Activated naive CD4-positive, alpha-beta T cell treated with anti-CD3 and anti-CD28 coated beads, Interleukin-2, amount 50 U/mL, for 72 hours (primary cell): ENCODE measurements around the gene KCNK6. TPM values are rescaled to one million over a fixed set of nuclear protein-coding genes. Genes with fewer than 3 reads are reported as not detected.

Experiments used
- ATAC-seq, 2 donors: fragments of 150-1000 bp; cut with Tn5 transposase; 2 replicates each; pipeline ENCODE4 v1.10.0; 2021; ENCODE audit warnings: mild to moderate bottlenecking in 2 of 2, moderate library complexity in 2 of 2
- DNase-seq, 2 donors: peaks; one replicate each; pipeline ENCODE4 v3.0.0; 2021 to 2022; ENCODE audit warnings: low spot score in 2 of 2
- H3K27ac Mint-ChIP-seq, 2 donors: one replicate each; pipeline ENCODE4 v1.8.0; 2022; ENCODE audit warnings: mild to moderate bottlenecking in 2 of 2, mixed read lengths in 2 of 2
- H3K36me3 Mint-ChIP-seq, 2 donors: one replicate each; pipeline ENCODE4 v1.8.0; 2022; ENCODE audit warnings: mixed read lengths in 2 of 2
- H3K9me3 Mint-ChIP-seq, 2 donors: one replicate each; pipeline ENCODE4 v1.8.0; 2022; ENCODE audit warnings: mixed read lengths in 2 of 2
- total RNA-seq, 2 donors: library from RNA; stranded (reverse); gene quantifications; one replicate each; pipeline ENCODE4 v1.2.3, GENCODE V29; 2022

The KCNK6 gene
- total RNA-seq, 2 donors from 2014 or later, result 10.7 to 12.1 TPM

GRCh38 chr19:38310279-38310670 is 9.4 kb upstream of the KCNK6 start:
- ATAC-seq (no peak), DNase-seq (no peak)
- peaks cover 0 to 5% of the 10 kb centered on the region in 2 donors for H3K36me3 Mint-ChIP-seq
- no peak overlapping the region for H3K27ac Mint-ChIP-seq
- H3K9me3 Mint-ChIP-seq, result no peaks in the 10 kb centered on the region

DNA sequence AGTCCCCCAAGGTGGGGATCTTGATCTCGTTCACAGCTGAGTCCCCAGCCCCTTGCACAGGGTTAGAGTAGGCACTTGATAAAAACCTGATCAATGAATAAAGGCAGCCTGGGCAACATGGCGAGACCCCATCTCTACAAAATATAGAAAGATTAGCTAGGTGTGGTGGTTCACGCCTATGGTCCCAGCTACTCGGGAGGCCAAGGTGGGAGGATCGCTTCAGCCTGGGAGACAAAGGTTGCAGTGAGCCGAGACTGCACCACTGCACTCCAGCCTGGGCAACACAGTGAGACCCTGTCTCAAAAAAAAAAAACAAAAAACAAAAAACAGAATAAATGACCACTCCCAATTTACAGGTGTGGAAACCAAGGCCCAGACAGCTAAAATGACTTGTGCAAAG is 8.7 kb upstream of the KCNK6 start:
- no peaks in the 10 kb centered on the region for H3K9me3 Mint-ChIP-seq
- H3K36me3 Mint-ChIP-seq, result peaks cover 0 to 5% of the 10 kb centered on the region in 2 donors
- no peak for DNase-seq
- no peak overlapping the region for H3K27ac Mint-ChIP-seq
- no peak for ATAC-seq

DNA sequence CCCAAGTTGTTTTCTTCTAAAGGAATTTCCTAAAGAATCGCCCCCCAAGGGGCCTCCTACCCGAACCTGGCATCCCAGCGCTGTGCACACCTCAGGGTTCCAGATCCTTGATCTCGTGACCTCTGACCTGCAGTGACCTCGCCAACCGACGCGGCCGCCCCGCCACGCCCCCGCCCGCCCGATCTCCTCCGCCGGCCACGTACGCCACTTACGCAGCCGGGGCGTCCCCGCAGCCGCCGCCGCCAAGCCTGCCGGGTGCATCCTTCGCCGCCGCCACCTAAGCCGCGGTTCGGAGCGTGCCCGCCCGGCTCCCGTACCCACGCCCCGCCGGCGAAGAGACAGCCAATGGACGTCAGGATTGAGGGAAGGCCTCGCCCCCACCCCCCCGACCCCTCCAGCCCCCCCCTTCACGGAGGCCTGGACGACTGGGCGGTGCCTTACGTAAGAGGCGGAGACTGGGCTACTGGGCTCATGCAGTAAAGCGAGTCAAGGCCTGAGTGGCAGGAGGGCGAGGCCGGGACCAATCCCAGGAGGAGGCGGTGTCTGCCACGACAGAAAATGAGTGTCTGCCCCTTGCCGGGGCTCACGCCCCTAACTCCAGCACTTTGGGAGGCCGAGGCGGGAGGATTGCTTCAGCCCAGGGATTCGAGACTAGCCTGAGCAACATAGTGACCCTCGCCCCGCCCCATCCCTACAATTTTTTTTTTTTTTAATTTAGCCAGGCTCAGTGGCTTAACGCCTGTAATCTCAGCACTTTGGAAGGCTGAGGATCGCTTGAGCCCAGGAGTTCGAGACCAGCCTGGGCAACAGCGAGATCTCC is 3.8 kb upstream of the KCNK6 start, which contains the start of gene YIF1B:
Gene YIF1B (minus strand): TSS at position 291 of the 820 bp plus-strand sequence. CDS start 30 bp downstream, at position 261.
- peak within 1 kb of the TSS; percentile 86 to 94 for H3K27ac Mint-ChIP-seq
- peak; percentile 97 for DNase-seq
- ATAC-seq, result peak; percentile 93 to 95
- H3K36me3 Mint-ChIP-seq, result peaks cover 0 to 5% of the 10 kb centered on the region in 2 donors
- no peaks in the 10 kb centered on the region for H3K9me3 Mint-ChIP-seq

DNA sequence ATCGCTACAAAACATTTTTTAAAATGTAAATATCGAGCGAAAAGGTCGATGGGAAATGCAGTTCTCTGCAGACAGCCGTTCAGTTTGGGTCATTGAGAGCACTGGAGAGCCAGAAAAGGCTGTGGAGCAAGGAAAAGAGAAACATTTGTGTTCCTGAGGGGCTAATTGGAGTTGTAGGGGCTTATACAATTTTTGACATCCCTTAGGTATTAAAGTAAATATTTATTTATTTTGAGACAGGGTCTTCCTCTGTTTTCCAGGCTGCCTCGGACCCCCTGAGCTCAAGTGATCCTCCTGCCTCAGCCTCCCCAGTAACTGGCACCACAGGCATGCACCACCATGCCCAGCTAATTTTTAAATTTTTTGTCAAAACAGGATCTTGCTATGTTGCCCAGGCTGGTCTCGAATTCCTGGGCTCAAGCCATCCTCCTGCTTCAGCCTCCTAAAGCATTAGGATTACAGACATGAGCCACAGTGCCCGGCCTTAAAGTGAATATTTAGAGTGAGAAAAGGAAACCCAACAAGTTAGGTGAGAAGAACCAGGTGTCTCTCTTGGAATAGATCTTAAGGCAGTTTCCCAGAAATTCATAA is 3.1 kb upstream of the KCNK6 start:
- Mint-ChIP-seq H3K27ac (peak overlapping the region; percentile 86 to 94), H3K9me3 (no peaks in the 10 kb centered on the region), H3K36me3 (peaks cover 0 to 4% of the 10 kb centered on the region in 2 donors)
- DNase-seq, result no peak
- no peak for ATAC-seq

GRCh38 chr19:38317104-38317612 is 2.5 kb upstream of the KCNK6 start:
- H3K36me3 Mint-ChIP-seq, result peaks cover 0 to 4% of the 10 kb centered on the region in 2 donors
- ATAC-seq, result no peak
- H3K9me3 Mint-ChIP-seq, result no peaks in the 10 kb centered on the region
- peak overlapping the region; percentile 81 to 86 for H3K27ac Mint-ChIP-seq
- no peak for DNase-seq

- DNase-seq (no peak), ATAC-seq (no peak)
- peaks cover 0 to 4% of the 10 kb centered on the region in 2 donors for H3K36me3 Mint-ChIP-seq
- H3K9me3 Mint-ChIP-seq, result no peaks in the 10 kb centered on the region
- peak overlapping the region in 1 of 2 donors; percentile 59 for H3K27ac Mint-ChIP-seq
These were observed 985 bp upstream of the KCNK6 start for GRCh38 chr19:38318660-38319059.

DNA sequence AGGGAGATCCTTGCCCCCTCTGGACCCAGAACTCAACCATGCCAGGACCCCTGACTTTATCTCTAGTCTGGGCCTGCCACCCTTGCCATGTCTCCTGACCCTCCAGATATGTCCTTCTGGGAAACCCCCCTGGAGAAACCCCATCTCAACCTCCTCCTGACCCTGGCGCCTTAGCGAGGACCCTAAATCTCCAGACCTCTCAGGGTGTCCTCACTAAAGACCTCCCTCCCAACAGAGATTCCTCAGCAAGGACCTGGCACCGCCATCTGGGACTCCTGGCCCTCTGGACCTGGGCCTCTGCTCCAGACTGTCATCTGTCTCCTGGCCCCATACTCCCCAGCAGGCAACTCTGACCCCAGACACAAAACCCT is 1.3 kb downstream of the KCNK6 start:
- Mint-ChIP-seq H3K9me3 (no peaks in the 10 kb centered on the region), H3K27ac (peak overlapping the region in 1 of 2 donors; percentile 32), H3K36me3 (peaks cover 0 to 4% of the 10 kb centered on the region in 2 donors)
- ATAC-seq (no peak), DNase-seq (no peak)

DNA sequence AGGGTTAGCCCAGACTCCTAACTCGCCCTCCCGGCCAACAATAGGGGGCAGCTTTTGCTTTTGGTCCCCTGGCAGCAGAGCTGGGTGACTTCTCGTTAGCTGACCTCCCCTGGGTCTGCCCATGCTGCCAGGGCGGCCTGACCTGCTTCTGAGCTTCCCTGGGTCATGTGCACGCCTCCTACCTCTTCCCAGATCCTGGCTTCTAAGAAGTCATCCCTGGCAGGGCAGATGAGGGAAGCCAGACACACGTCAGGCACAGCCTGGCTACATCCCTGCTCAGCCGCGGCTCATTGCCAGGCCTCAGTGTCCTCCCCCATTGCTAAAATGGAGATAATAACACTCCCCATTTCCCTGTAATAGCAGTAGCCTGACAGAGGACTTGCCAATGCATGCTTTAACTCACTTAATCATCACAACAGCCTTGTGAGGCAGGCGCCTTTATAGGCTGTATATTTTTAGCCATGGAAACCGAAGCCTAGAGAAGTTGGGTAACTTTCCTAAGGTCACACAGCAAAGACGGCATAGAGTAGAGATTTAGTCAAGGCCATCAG is 2.1 kb downstream of the KCNK6 start:
- DNase-seq (no peak), ATAC-seq (no peak)
- Mint-ChIP-seq H3K9me3 (no peaks in the 10 kb centered on the region), H3K27ac (peak overlapping the region; percentile 32 to 72), H3K36me3 (peaks cover 0 to 4% of the 10 kb centered on the region in 2 donors)

DNA sequence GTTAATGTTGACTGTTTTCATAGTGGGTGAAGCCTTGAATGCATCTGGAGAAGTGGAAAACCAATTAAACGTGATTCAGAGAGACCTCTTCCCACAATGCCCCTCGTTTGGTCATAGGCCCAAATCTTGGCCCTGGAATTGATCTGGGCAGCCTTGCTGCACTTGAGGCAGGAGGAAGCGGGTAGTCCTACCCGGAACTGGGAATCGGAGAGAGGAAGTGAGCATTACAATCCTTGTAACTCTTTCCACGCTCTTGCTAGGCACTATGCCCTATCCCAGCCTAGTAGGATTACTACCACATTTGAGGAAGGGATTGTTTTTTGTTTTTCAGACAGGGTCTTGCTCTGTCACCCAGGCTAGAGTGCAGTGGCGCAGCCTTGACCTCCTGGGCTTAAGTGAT is 3.6 kb downstream of the KCNK6 start:
- peaks cover 9 to 11% of the 10 kb centered on the region in 2 donors for H3K36me3 Mint-ChIP-seq
- peak overlapping the region in 1 of 2 donors; percentile 14 for H3K27ac Mint-ChIP-seq
- ATAC-seq (no peak), DNase-seq (no peak)
- no peaks in the 10 kb centered on the region for H3K9me3 Mint-ChIP-seq

- ATAC-seq, result no peak
- Mint-ChIP-seq H3K27ac (no peak overlapping the region), H3K9me3 (no peaks in the 10 kb centered on the region), H3K36me3 (peaks cover 9 to 11% of the 10 kb centered on the region in 2 donors)
- no peak for DNase-seq
These were observed 4.8 kb downstream of the KCNK6 start for GRCh38 chr19:38324431-38324830.

GRCh38 chr19:38326591-38326990 is 6.9 kb downstream of the KCNK6 start:
- Mint-ChIP-seq H3K9me3 (no peaks in the 10 kb centered on the region), H3K27ac (peak overlapping the region in 1 of 2 donors; percentile 10), H3K36me3 (peaks cover 9 to 11% of the 10 kb centered on the region in 2 donors)
- ATAC-seq (no peak), DNase-seq (no peak)

DNA sequence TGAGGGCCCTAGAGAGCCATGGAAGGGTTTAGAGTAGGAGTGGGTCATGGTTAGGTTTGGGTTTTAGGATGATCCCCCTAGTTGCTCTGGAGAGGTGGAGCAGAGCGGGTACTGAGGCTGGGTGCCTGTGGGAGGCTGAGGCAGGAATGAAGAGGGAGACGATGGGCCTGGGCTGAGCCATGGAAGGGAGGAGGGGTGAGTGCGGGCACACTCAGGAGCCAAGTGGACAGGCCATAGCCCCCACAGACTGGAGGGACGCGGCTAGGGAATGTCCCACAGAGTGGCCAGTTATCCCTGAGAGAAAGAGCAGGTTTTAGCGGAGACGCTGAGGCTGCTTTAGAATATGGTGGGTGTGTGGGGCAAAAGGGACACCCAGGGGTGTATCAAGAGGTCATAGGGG is 10.0 kb downstream of the KCNK6 start:
- no peaks in the 10 kb centered on the region for H3K9me3 Mint-ChIP-seq
- H3K27ac Mint-ChIP-seq, result peak overlapping the region; percentile 60 to 90
- ATAC-seq, result no peak
- peaks cover 9 to 11% of the 10 kb centered on the region in 2 donors for H3K36me3 Mint-ChIP-seq
- no peak for DNase-seq

DNA sequence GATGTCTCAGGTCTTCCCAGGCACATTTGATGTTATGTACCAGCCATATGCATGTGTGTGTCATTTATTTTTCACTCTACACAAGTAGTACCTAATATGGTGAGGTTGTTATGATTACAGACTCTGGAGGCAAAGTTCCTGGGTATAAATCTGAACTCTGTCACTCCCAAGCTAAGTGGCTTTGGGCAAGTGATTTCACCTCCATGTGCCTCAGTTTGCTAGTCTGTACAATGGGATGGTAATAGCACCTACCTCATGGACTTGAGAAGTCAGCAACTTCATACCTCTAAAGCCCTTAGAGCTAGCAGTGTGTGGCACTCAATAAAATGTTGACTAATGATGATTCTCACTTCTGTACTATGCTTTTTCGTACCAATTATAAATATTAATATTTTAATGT is 12.1 kb downstream of the KCNK6 start:
- H3K36me3 Mint-ChIP-seq, result peaks cover 9 to 11% of the 10 kb centered on the region in 2 donors
- no peak overlapping the region for H3K27ac Mint-ChIP-seq
- no peak for DNase-seq
- H3K9me3 Mint-ChIP-seq, result no peaks in the 10 kb centered on the region
- no peak for ATAC-seq

- H3K9me3 Mint-ChIP-seq, result no peaks in the 10 kb centered on the region
- no peaks in the 10 kb centered on the region for H3K36me3 Mint-ChIP-seq
- peak overlapping the region in 1 of 2 donors; percentile 44 for H3K27ac Mint-ChIP-seq
- DNase-seq (no peak), ATAC-seq (no peak)
These were observed 13.6 kb downstream of the KCNK6 start for GRCh38 chr19:38333245-38333644.

GRCh38 chr19:38335949-38336637 is 16.4 kb downstream of the KCNK6 start:
- peak overlapping the region; percentile 93 to 98 for H3K27ac Mint-ChIP-seq
- DNase-seq (peak; percentile 94 to 95), ATAC-seq (peak; percentile 78 to 81)
- no peaks in the 10 kb centered on the region for H3K36me3 Mint-ChIP-seq
- no peaks in the 10 kb centered on the region for H3K9me3 Mint-ChIP-seq

GRCh38 chr19:38336638-38337359 is 17.2 kb downstream of the KCNK6 start:
- H3K9me3 Mint-ChIP-seq, result no peaks in the 10 kb centered on the region
- no peaks in the 10 kb centered on the region for H3K36me3 Mint-ChIP-seq
- H3K27ac Mint-ChIP-seq, result peak overlapping the region; percentile 93 to 98
- peak; percentile 95 to 97 for DNase-seq
- ATAC-seq, result peak; percentile 68 to 77
